Panc1 (cell line): ENCODE results near the gene WDR90. TPM values are rescaled to one million over a fixed set of nuclear protein-coding genes. Genes with fewer than 3 reads are reported as not detected.
A peak's percentile ranks its signal among the peaks of the same experiment; 100 is the strongest.

Experiments
- ATAC-seq: fragments of 200-7000 bp; cut with Tn5 transposase; 2 replicates; pipeline ENCODE4 v1.9.1; 2020; ENCODE audit warnings: mild to moderate bottlenecking, moderate library complexity
- BruUV-seq: library from RNA; stranded (reverse); fragments of 400-500 nt; replicated peaks from 2 replicates; lab custom pipeline; 2021; lab: Mats Ljungman, UMichigan
- CTCF ChIA-PET: fragments of 300-600 bp; sonication (Branson Sonifier 250); formaldehyde crosslinking; loops from one replicate; lab custom pipeline; 2022; ENCODE audit warnings: antibody characterized with exemption; lab: Charles Lee
- POLR2A ChIA-PET: fragments of 300-600 bp; sonication (Branson Sonifier 250); formaldehyde crosslinking; loops from one replicate; lab custom pipeline; 2022; ENCODE audit warnings: antibody characterized with exemption; lab: Charles Lee
- DNase-seq: peaks from one replicate; pipeline ENCODE4 v3.0.0-alpha.2; 2010; ENCODE audit warnings: low read depth, low spot score
- H3K27ac ChIP-seq: 2 replicates; pipeline ENCODE4 v1.5.1; 2011; ENCODE audit warnings: mild to moderate bottlenecking, low read length, inconsistent platforms
- H3K27me3 ChIP-seq: fragments of 200-500 bp; sonication (Bioruptor generic); 2 replicates; pipeline ENCODE4 v1.6.0; 2014; ENCODE audit warnings: low read length, inconsistent platforms; ENCODE audit not compliant: control insufficient read depth, insufficient read depth
- H3K36me3 ChIP-seq: fragments of 200-500 bp; sonication (Bioruptor generic); 2 replicates; pipeline ENCODE4 v1.5.1; 2014; ENCODE audit warnings: inconsistent platforms, mild to moderate bottlenecking, low read length, moderate library complexity; ENCODE audit not compliant: control insufficient read depth, insufficient read depth
- H3K4me1 ChIP-seq: 2 replicates; pipeline ENCODE4 v1.5.1; 2011; ENCODE audit warnings: inconsistent platforms, mild to moderate bottlenecking, low read length, moderate library complexity; ENCODE audit not compliant: control insufficient read depth, insufficient read depth
- H3K4me3 ChIP-seq, 2 experiments: 2 replicates each; pipeline ENCODE4 v1.5.1; 2011 to 2012; ENCODE audit warnings: low read depth in 2 of 2, low read length in 2 of 2, mild to moderate bottlenecking in 2 of 2, inconsistent platforms in 1 of 2, moderate library complexity in 1 of 2
- H3K9me3 ChIP-seq: fragments of 200-500 bp; sonication (Bioruptor generic); 2 replicates; pipeline ENCODE4 v1.5.1; 2014; ENCODE audit warnings: low read depth, mild to moderate bottlenecking, inconsistent platforms, low read length, moderate library complexity; ENCODE audit not compliant: control insufficient read depth, insufficient read depth
- POLR2AphosphoS5 ChIP-seq: IDR thresholded peaks from 2 replicates; pipeline ENCODE4 v1.6.1; 2012; ENCODE audit warnings: mild to moderate bottlenecking, low read depth, low read length, moderate library complexity
- SIN3A ChIP-seq: IDR thresholded peaks from 2 replicates; pipeline ENCODE4 v1.6.1; 2012; ENCODE audit warnings: low read depth, mild to moderate bottlenecking, low read length, moderate library complexity, borderline replicate concordance; ENCODE audit not compliant: insufficient read depth
- TCF7L2 ChIP-seq: IDR thresholded peaks from 2 replicates; pipeline ENCODE4 v1.6.1; 2011; ENCODE audit warnings: mild to moderate bottlenecking, low read depth, low read length, inconsistent platforms
- in situ Hi-C: cut with HindIII; loops from 2 replicates; pipeline ENCODE4 v1.10.0; 2016; ENCODE audit warnings: low sequenced_read_pairs, low pct_unique_long_range_greater_than_20kb
- intact Hi-C: fragments of 100-400 bp; cut with micrococcal nuclease; formaldehyde crosslinking; loops from one replicate; pipeline ENCODE4 v1.10.0; 2022; ENCODE audit not compliant: unreplicated experiment
- total RNA-seq: library from RNA; stranded (reverse); gene quantifications from one replicate; pipeline ENCODE4 v1.2.1, GENCODE V29; 2021; ENCODE audit not compliant: unreplicated experiment
- TF ChIP-seq, protein P1 (sequence below): fragments of 450-650 bp; IDR thresholded peaks from 2 replicates; pipeline ENCODE4 v1.5.1; 2017; ENCODE audit warnings: mild to moderate bottlenecking
- TF ChIP-seq, protein P2 (sequence below), 2 experiments: IDR thresholded peaks; 2 replicates each; pipeline ENCODE4 v1.6.1; 2011 to 2012; ENCODE audit warnings: low read depth in 2 of 2, control low read depth in 1 of 2, low read length in 1 of 2, mild to moderate bottlenecking in 1 of 2, moderate library complexity in 1 of 2; ENCODE audit not compliant: insufficient read depth in 1 of 2

Gene WDR90
- total RNA-seq, 1 experiment from 2014 or later, result 58.9 TPM

DNA sequence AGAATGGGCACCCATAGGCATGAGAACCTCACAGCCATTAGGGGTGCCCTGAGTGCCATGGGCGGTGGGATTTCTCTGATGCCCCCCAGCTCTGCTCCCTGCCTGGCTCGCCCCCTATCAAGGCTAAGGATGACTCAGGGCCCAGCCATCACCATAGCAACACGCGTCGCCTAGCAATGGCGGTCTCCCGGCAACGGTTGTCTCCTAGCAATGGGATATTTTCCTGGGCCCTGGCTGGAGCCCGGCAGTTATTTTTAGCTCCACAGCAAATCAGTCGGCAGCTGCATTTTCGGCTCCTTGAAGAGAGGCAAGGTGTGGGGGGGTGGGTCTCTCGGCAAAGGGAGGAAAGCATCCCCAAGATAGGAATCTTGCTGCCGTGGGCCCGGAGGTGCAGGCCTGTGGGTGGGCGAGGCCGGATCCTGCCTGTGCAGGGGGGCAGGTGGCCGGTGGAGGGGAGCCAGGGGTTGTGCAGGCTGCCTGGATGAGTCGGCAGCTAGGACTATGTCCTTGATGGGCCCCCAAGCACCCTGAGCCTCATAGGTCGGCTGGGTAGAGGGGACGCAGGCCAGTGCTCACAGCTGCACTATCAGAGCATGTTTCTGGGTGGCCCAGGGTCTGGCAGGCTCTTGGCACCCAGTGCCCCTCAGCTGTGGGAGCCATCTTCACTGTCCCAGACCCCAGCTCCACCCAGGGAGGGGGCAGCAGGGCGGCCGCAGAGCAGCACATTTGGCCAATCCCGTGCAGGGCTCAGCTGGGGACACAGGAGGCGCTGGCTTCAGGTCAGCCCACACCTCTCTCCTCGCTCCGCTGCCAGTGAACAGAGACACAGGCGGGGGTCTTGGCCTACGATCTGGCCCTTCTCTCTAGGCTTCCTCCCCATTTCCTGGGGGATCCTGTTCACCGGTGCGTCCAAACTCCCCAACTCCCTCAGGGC lies 60.7 kb downstream of the WDR90 start:
- POLR2A ChIA-PET, result interaction anchor here (0.7 kb wide), 1 partner anchor 255 kb away, joined by 4 read pairs; no protein-coding TSS in a partner anchor
- no peak for TF ChIP-seq TCF7L2
- TF ChIP-seq SIN3A, result no peak
- TF ChIP-seq, protein P1, sequence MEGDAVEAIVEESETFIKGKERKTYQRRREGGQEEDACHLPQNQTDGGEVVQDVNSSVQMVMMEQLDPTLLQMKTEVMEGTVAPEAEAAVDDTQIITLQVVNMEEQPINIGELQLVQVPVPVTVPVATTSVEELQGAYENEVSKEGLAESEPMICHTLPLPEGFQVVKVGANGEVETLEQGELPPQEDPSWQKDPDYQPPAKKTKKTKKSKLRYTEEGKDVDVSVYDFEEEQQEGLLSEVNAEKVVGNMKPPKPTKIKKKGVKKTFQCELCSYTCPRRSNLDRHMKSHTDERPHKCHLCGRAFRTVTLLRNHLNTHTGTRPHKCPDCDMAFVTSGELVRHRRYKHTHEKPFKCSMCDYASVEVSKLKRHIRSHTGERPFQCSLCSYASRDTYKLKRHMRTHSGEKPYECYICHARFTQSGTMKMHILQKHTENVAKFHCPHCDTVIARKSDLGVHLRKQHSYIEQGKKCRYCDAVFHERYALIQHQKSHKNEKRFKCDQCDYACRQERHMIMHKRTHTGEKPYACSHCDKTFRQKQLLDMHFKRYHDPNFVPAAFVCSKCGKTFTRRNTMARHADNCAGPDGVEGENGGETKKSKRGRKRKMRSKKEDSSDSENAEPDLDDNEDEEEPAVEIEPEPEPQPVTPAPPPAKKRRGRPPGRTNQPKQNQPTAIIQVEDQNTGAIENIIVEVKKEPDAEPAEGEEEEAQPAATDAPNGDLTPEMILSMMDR, result peak; percentile 21; the same call in 1 of the 2 replicates
- DNase-seq, result no peak
- in situ Hi-C loops, result no loop called here
- no peak for ATAC-seq
- Histone ChIP-seq H3K27ac (no peak overlapping the region), H3K27me3 (no peaks in the 10 kb centered on the region), H3K4me3 (no peak overlapping the region), H3K9me3 (no peaks in the 10 kb centered on the region), H3K36me3 (peaks cover 2% of the 10 kb centered on the region; the same call in 1 of the 2 replicates), H3K4me1 (peaks cover 38% of the 10 kb centered on the region)
- no TSS peak for BruUV-seq
- CTCF ChIA-PET, result interaction anchor here (0.5 to 1.9 kb wide), 3 partner anchors 10 to 1231 kb away, joined by 3 to 4 read pairs (median 4); no protein-coding TSS in a partner anchor
- intact Hi-C loops, result no loop called here

- H3K4me1 ChIP-seq, result peaks cover 38% of the 10 kb centered on the region
- intact Hi-C loops (no loop called here), in situ Hi-C loops (no loop called here)
- no peak overlapping the region for H3K27ac ChIP-seq
- H3K27me3 ChIP-seq, result no peaks in the 10 kb centered on the region
- DNase-seq (no peak), ATAC-seq (no peak)
- ChIA-PET CTCF (interaction anchor here (0.5 to 1.9 kb wide), 3 partner anchors 10 to 1231 kb away, joined by 3 to 4 read pairs (median 4); no protein-coding TSS in a partner anchor), POLR2A (no interaction called here)
- H3K4me3 ChIP-seq, result no peak overlapping the region
- TF ChIP-seq TCF7L2 (no peak), POLR2AphosphoS5 (no peak)
- TF ChIP-seq, protein P1, result 0 out of 2 replicates have a peak, but pooled peaks have one; percentile 6
- H3K36me3 ChIP-seq, result no peaks in the 10 kb centered on the region; the same call in 1 of the 2 replicates
- BruUV-seq, result no TSS peak
- H3K9me3 ChIP-seq, result no peaks in the 10 kb centered on the region
These were observed 61.4 kb downstream of the WDR90 start for GRCh38 chr16:710500-711075.

- intact Hi-C loops, result no loop called here
- CTCF ChIA-PET, result interaction anchor here (1.1 kb wide), 1 partner anchor 9 kb away, joined by 3 read pairs; no protein-coding TSS in a partner anchor
- Histone ChIP-seq H3K4me1 (peaks cover 38% of the 10 kb centered on the region), H3K27me3 (no peaks in the 10 kb centered on the region), H3K4me3 (no peak overlapping the region), H3K27ac (peak overlapping the region; percentile 63), H3K36me3 (no peaks in the 10 kb centered on the region; the same call in 1 of the 2 replicates), H3K9me3 (no peaks in the 10 kb centered on the region)
- DNase-seq, result no peak
- no TSS peak for BruUV-seq
- in situ Hi-C loops, result no loop called here
- ATAC-seq, result no peak
- TF ChIP-seq, protein P2, sequence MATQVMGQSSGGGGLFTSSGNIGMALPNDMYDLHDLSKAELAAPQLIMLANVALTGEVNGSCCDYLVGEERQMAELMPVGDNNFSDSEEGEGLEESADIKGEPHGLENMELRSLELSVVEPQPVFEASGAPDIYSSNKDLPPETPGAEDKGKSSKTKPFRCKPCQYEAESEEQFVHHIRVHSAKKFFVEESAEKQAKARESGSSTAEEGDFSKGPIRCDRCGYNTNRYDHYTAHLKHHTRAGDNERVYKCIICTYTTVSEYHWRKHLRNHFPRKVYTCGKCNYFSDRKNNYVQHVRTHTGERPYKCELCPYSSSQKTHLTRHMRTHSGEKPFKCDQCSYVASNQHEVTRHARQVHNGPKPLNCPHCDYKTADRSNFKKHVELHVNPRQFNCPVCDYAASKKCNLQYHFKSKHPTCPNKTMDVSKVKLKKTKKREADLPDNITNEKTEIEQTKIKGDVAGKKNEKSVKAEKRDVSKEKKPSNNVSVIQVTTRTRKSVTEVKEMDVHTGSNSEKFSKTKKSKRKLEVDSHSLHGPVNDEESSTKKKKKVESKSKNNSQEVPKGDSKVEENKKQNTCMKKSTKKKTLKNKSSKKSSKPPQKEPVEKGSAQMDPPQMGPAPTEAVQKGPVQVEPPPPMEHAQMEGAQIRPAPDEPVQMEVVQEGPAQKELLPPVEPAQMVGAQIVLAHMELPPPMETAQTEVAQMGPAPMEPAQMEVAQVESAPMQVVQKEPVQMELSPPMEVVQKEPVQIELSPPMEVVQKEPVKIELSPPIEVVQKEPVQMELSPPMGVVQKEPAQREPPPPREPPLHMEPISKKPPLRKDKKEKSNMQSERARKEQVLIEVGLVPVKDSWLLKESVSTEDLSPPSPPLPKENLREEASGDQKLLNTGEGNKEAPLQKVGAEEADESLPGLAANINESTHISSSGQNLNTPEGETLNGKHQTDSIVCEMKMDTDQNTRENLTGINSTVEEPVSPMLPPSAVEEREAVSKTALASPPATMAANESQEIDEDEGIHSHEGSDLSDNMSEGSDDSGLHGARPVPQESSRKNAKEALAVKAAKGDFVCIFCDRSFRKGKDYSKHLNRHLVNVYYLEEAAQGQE (IDR thresholded peaks at IDR 0.05; ENCODE audit: insufficient read depth in 1 of 2, low read depth in 2 of 2, low read length in 1 of 2), result no peak
- no peak for TF ChIP-seq TCF7L2
- TF ChIP-seq, protein P1, result no peak
- TF ChIP-seq SIN3A, result no peak
- TF ChIP-seq POLR2AphosphoS5, result no peak
- POLR2A ChIA-PET, result no interaction called here
These were observed 61.9 kb downstream of the WDR90 start for GRCh38 chr16:711084-711483.
